Liver (tissue), 3 donors: Measurements from ENCODE around the gene CEACAM21.

Experiments
- CTCF ChIP-seq: fragments of 150-350 bp; IDR thresholded peaks from 2 replicates; pipeline ENCODE4 v1.5.1; 2017; ENCODE audit warnings: improper control_type of control experiment, low read depth, low read length; ENCODE audit not compliant: missing input control
- FOXA2 ChIP-seq: IDR thresholded peaks from 2 replicates; pipeline ENCODE4 v1.6.1; 2016; ENCODE audit warnings: antibody characterized with exemption
- GABPA ChIP-seq, 2 donors: IDR thresholded peaks in 1 of 2; conservative IDR thresholded peaks in 1 of 2; 2 replicates each; pipeline ENCODE4 v1.6.1; 2016; ENCODE audit warnings: antibody characterized with exemption in 2 of 2, mild to moderate bottlenecking in 1 of 2, moderate library complexity in 1 of 2
- JUND ChIP-seq, 2 donors: IDR thresholded peaks; 2 replicates each; pipeline ENCODE4 v1.6.1; 2016; ENCODE audit warnings: antibody characterized with exemption in 2 of 2
- RAD21 ChIP-seq, 2 donors: IDR thresholded peaks; 2 replicates each; pipeline ENCODE4 v1.6.1; 2016; ENCODE audit warnings: antibody characterized with exemption in 2 of 2, mild to moderate bottlenecking in 2 of 2
- TAF1 ChIP-seq: conservative IDR thresholded peaks from 2 replicates; pipeline ENCODE4 v1.6.1; 2016; ENCODE audit warnings: antibody characterized with exemption, mild to moderate bottlenecking
- YY1 ChIP-seq: IDR thresholded peaks from 2 replicates; pipeline ENCODE4 v1.6.1; 2016; ENCODE audit warnings: antibody characterized with exemption, mild to moderate bottlenecking
- ZBTB33 ChIP-seq: IDR thresholded peaks from 2 replicates; pipeline ENCODE4 v1.6.1; 2016; ENCODE audit warnings: antibody characterized with exemption
- donor health status: healthy.
- donor health status: healthy.

GRCh38 chr19:41566001-41566400 is 10.0 kb upstream of the CEACAM21 start:
- TF ChIP-seq CTCF, result no peak
- TF ChIP-seq FOXA2, result no peak
- TF ChIP-seq RAD21 (IDR thresholded peaks at IDR 0.05), result no peak
- no peak for TF ChIP-seq TAF1
- no peak for TF ChIP-seq YY1
- no peak for TF ChIP-seq JUND (IDR thresholded peaks at IDR 0.05)
- TF ChIP-seq ZBTB33, result no peak
- no peak for TF ChIP-seq GABPA (IDR thresholded peaks at IDR 0.05 in 1 of 2, conservative IDR thresholded peaks at IDR 0.05 in 1 of 2)
